Caco-2 (cell line): Measurements from ENCODE around the gene DHRS7C. TPM values are rescaled to one million over a fixed set of nuclear protein-coding genes. Genes with fewer than 3 reads are reported as not detected.
A peak's percentile ranks its signal among the peaks of the same experiment; 100 is the strongest.

Source experiments
- BruUV-seq: library from RNA; stranded (reverse); fragments of 400-500 nt; replicated peaks from 2 replicates; lab custom pipeline; 2021; lab: Mats Ljungman, UMichigan
- CTCF ChIA-PET: fragments of 300-600 bp; sonication (Branson Sonifier 250); formaldehyde crosslinking; loops from one replicate; lab custom pipeline; 2022; ENCODE audit warnings: antibody characterized with exemption; lab: Charles Lee
- POLR2A ChIA-PET: fragments of 300-600 bp; sonication (Branson Sonifier 250); formaldehyde crosslinking; loops from one replicate; lab custom pipeline; 2022; ENCODE audit warnings: antibody characterized with exemption; lab: Charles Lee
- DNase-seq, 2 experiments: peaks; one replicate each; pipeline versions ENCODE4 v3.0.0 to v3.0.0-alpha.2; 2020 to 2022
- H3K27me3 ChIP-seq: replicated peaks from 2 replicates; pipeline ENCODE4 v1.6.0; 2011; ENCODE audit warnings: low read length; ENCODE audit not compliant: control insufficient read depth, insufficient read depth
- H3K36me3 ChIP-seq: 2 replicates; pipeline ENCODE4 v1.5.1; 2011; ENCODE audit warnings: low read length; ENCODE audit not compliant: control insufficient read depth, insufficient read depth
- H3K4me1 ChIP-seq: fragments of 250-450 bp; sonication (Bioruptor Pico); 2 replicates; pipeline ENCODE4 v1.5.1; 2020; ENCODE audit warnings: mild to moderate bottlenecking
- H3K4me3 ChIP-seq: 2 replicates; pipeline ENCODE4 v1.5.1; 2011; ENCODE audit warnings: low read depth, mild to moderate bottlenecking, control low read depth, low read length
- H3K9me3 ChIP-seq: fragments of 250-450 bp; sonication (Bioruptor Pico); 2 replicates; pipeline ENCODE4 v1.5.1; 2020; ENCODE audit warnings: mild to moderate bottlenecking, moderate library complexity
- H3K27ac Mint-ChIP-seq: one replicate; pipeline ENCODE4 v1.8.0; 2022; ENCODE audit warnings: mixed read lengths; ENCODE audit not compliant: unreplicated experiment
- H3K27me3 Mint-ChIP-seq: one replicate; pipeline ENCODE4 v1.8.0; 2022; ENCODE audit warnings: mixed read lengths; ENCODE audit not compliant: insufficient read depth, unreplicated experiment
- H3K36me3 Mint-ChIP-seq: one replicate; pipeline ENCODE4 v1.8.0; 2022; ENCODE audit warnings: mild to moderate bottlenecking, mixed read lengths; ENCODE audit not compliant: insufficient read depth, unreplicated experiment
- H3K4me1 Mint-ChIP-seq: one replicate; pipeline ENCODE4 v1.8.0; 2022; ENCODE audit warnings: low read depth, mixed read lengths; ENCODE audit not compliant: unreplicated experiment
- H3K4me3 Mint-ChIP-seq: one replicate; pipeline ENCODE4 v1.8.0; 2022; ENCODE audit warnings: mild to moderate bottlenecking, moderate library complexity, mixed read lengths; ENCODE audit not compliant: unreplicated experiment
- H3K9me3 Mint-ChIP-seq: one replicate; pipeline ENCODE4 v1.8.0; 2022; ENCODE audit warnings: mixed read lengths; ENCODE audit not compliant: unreplicated experiment
- intact Hi-C: fragments of 100-400 bp; cut with micrococcal nuclease; formaldehyde crosslinking; loops from one replicate; pipeline ENCODE4 v1.10.0; 2022; ENCODE audit not compliant: unreplicated experiment
- total RNA-seq: library from RNA; stranded (reverse); gene quantifications from 2 replicates; pipeline ENCODE4 v1.2.3, GENCODE V29; 2022
- TF ChIP-seq, protein P1 (sequence below), 2 experiments: fragments of 200-600 bp in 1 of 2; IDR thresholded peaks; 1 replicate in 1 of 2; 2 replicates in 1 of 2; pipeline versions ENCODE4 v1.5.1 to v1.8.0; 2011 to 2022; ENCODE audit warnings: antibody characterized with exemption in 1 of 2, control low read depth in 1 of 2, inconsistent platforms in 1 of 2, low read depth in 1 of 2, low read length in 1 of 2, mild to moderate bottlenecking in 1 of 2, moderate library complexity in 1 of 2; ENCODE audit not compliant: insufficient read depth in 1 of 2, severe bottlenecking in 1 of 2, unreplicated experiment in 1 of 2

DHRS7C gene
- total RNA-seq, 1 experiment from 2014 or later, result not detected

DNA sequence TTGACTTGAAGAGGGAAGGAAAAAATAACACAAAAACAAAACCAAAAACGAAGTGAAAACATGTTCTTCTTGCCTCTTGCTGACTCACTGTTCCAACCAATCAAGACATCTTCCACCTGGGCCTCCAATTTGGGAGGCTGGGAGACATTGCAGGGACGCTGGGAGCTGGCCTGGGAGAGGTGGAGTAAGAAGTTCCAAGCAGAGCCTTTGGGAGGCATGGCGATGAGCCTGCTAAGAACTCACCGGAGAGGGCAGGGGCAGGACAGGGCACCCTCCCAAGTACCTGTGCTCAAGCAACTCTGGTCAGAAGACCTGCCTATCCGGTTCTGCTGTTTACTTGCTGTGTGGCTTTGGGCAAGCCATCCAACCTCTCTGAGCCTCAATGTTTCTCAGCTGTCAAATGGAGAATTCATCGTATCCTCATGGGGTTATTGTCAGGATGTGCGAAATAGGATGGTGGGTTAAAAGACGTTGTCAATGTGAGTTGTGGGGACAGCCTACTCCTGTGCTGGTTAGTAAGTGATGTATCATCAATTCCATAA lies 33.5 kb upstream of the DHRS7C start:
- H3K27me3 Mint-ChIP-seq, result peaks cover 3% of the 10 kb centered on the region
- no peaks in the 10 kb centered on the region for H3K9me3 Mint-ChIP-seq
- DNase-seq, result no peak
- H3K27me3 ChIP-seq, result no peaks in the 10 kb centered on the region
- no peaks in the 10 kb centered on the region for H3K9me3 ChIP-seq
- no peak overlapping the region for H3K4me3 ChIP-seq
- no peak overlapping the region for H3K27ac Mint-ChIP-seq
- H3K36me3 ChIP-seq, result no peaks in the 10 kb centered on the region
- intact Hi-C loops, result no loop called here
- H3K4me3 Mint-ChIP-seq, result no peak overlapping the region
- H3K4me1 ChIP-seq, result no peaks in the 10 kb centered on the region
- POLR2A ChIA-PET, result no interaction called here
- TF ChIP-seq, protein P1, sequence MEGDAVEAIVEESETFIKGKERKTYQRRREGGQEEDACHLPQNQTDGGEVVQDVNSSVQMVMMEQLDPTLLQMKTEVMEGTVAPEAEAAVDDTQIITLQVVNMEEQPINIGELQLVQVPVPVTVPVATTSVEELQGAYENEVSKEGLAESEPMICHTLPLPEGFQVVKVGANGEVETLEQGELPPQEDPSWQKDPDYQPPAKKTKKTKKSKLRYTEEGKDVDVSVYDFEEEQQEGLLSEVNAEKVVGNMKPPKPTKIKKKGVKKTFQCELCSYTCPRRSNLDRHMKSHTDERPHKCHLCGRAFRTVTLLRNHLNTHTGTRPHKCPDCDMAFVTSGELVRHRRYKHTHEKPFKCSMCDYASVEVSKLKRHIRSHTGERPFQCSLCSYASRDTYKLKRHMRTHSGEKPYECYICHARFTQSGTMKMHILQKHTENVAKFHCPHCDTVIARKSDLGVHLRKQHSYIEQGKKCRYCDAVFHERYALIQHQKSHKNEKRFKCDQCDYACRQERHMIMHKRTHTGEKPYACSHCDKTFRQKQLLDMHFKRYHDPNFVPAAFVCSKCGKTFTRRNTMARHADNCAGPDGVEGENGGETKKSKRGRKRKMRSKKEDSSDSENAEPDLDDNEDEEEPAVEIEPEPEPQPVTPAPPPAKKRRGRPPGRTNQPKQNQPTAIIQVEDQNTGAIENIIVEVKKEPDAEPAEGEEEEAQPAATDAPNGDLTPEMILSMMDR (IDR thresholded peaks at IDR 0.05; ENCODE audit: insufficient read depth in 1 of 2, low read depth in 1 of 2, low read length in 1 of 2, severe bottlenecking in 1 of 2, unreplicated experiment in 1 of 2), result no peak
- H3K4me1 Mint-ChIP-seq, result no peaks in the 10 kb centered on the region
- CTCF ChIA-PET, result no interaction called here
- no peaks in the 10 kb centered on the region for H3K36me3 Mint-ChIP-seq
- BruUV-seq, result no TSS peak

DNA sequence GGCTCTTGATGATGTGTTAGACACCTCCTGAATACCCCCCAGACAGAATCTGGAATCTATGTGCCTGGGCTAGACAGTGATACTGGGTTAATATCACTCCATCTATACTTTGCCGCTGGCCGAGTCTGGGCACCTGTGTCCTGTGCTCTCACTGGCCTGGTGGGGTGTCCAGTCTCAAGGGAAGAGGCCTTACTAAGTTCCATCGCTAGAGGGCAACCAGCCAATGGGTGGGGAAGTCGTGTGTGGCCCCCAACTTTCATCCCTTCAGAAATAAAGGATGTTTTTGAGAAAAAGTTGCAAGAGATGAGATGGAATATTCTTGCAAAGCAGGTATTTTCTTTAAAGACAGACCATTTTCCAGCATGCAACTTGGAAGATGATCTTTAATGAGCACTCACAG lies 32.7 kb upstream of the DHRS7C start:
- CTCF ChIA-PET, result no interaction called here
- no TSS peak for BruUV-seq
- POLR2A ChIA-PET, result no interaction called here
- Mint-ChIP-seq H3K9me3 (no peaks in the 10 kb centered on the region), H3K36me3 (no peaks in the 10 kb centered on the region), H3K4me3 (no peak overlapping the region), H3K27me3 (peaks cover 3% of the 10 kb centered on the region), H3K4me1 (no peaks in the 10 kb centered on the region), H3K27ac (no peak overlapping the region)
- no peaks in the 10 kb centered on the region for H3K9me3 ChIP-seq
- no peaks in the 10 kb centered on the region for H3K4me1 ChIP-seq
- H3K36me3 ChIP-seq, result no peaks in the 10 kb centered on the region
- DNase-seq, result no peak
- H3K4me3 ChIP-seq, result no peak overlapping the region
- TF ChIP-seq, protein P1 (IDR thresholded peaks at IDR 0.05; ENCODE audit: insufficient read depth in 1 of 2, low read depth in 1 of 2, low read length in 1 of 2, severe bottlenecking in 1 of 2, unreplicated experiment in 1 of 2), result peak in 1 of 2 experiments; percentile 5
- intact Hi-C loops, result no loop called here
- H3K27me3 ChIP-seq, result no peaks in the 10 kb centered on the region

DNA sequence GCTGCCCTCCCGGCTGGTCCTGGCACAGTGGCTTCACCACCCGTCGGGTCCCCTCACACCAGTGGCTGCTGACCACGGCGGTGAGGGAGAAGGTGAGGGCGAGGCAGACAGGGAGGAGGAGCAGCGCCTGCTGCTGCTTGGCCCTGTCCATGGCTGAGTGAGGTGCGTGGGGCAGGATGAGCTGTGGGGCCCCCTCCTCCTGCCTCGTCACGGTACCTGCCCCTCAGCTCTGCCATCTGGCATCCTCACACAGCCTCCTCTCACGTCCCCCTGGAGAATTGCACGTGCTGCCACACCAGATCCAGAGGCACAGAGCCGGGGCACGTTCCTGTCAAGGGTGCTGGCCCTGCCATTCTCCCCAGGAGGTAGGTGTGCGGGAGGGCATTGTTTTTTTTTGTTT lies 30.5 kb upstream of the DHRS7C start, which contains the start of gene GSG1L2:
TSS of gene GSG1L2 (minus strand) at position 159 of the 400 bp plus-strand sequence. CDS start at position 151, 8 bp downstream.
- no peak within 1 kb of the TSS for H3K27ac Mint-ChIP-seq
- POLR2A ChIA-PET, result no interaction called here
- intact Hi-C loops, result no loop called here

More for the DNA sequence above, 30.5 kb upstream of the DHRS7C start, which contains the start of gene GSG1L2:
- Histone ChIP-seq H3K4me1 (no peaks in the 10 kb centered on the region), H3K9me3 (no peaks in the 10 kb centered on the region), H3K36me3 (no peaks in the 10 kb centered on the region), H3K4me3 (no peak within 1 kb of the TSS), H3K27me3 (no peaks in the 10 kb centered on the region)
- Mint-ChIP-seq H3K4me3 (no peak within 1 kb of the TSS), H3K9me3 (no peaks in the 10 kb centered on the region), H3K36me3 (no peaks in the 10 kb centered on the region), H3K4me1 (no peaks in the 10 kb centered on the region), H3K27me3 (peaks cover 8% of the 10 kb centered on the region)
- no peak for DNase-seq
- TF ChIP-seq, protein P1 (IDR thresholded peaks at IDR 0.05; ENCODE audit: insufficient read depth in 1 of 2, low read depth in 1 of 2, low read length in 1 of 2, severe bottlenecking in 1 of 2, unreplicated experiment in 1 of 2), result no peak
- CTCF ChIA-PET, result no interaction called here
- BruUV-seq, result no TSS peak
